GM10248 (cell line): ENCODE measurements around the gene C3orf20.

Experiments used
- CTCF ChIA-PET: fragments of 300-600 bp; sonication (Branson Sonifier 250); formaldehyde crosslinking; extraction: SDS; loops from one replicate; lab custom pipeline; 2021; ENCODE audit warnings: antibody characterized with exemption; lab: Yijun Ruan, JAX
- POLR2A ChIA-PET: fragments of 350-650 bp; sonication (Branson Sonifier 250); formaldehyde crosslinking; extraction: SDS; loops from one replicate; lab custom pipeline; 2020; ENCODE audit warnings: antibody characterized with exemption; lab: Yijun Ruan, JAX
- DNase-seq: peaks from one replicate; pipeline ENCODE4 v3.0.0; 2012; ENCODE audit errors: extremely low spot score
- TF ChIP-seq, protein P1 (sequence below): IDR thresholded peaks from 2 replicates; pipeline ENCODE4 v1.5.1; 2012; ENCODE audit warnings: mild to moderate bottlenecking, low read depth; ENCODE audit errors: extremely low read depth, missing control alignments, control extremely low read depth

Gene C3orf20

DNA sequence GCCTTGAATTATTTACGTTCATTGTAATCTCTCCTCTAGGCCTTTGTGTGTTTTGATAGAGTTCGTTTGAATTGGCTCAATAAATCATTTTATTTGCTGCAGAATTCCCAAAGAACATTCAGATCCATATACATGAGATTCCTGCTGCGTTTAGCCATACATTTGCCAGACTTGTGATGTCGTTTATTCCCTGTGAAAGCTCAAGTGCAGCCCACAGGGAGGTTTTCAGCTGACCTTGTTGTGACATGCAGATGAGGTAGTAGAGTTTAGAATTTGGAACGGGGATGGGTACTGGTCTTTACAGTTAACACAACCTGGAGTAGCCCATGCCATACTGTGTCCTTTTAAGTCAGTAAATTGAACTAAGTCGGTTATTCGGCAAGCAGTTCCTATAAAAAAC lies at the start of gene C3orf20:
Gene C3orf20 (plus strand): TSS at position 301 of the 400 bp plus-strand sequence. CDS start 7,573 bp downstream, outside the sequence.
- POLR2A ChIA-PET: no interaction called here
- TF ChIP-seq, protein P1, sequence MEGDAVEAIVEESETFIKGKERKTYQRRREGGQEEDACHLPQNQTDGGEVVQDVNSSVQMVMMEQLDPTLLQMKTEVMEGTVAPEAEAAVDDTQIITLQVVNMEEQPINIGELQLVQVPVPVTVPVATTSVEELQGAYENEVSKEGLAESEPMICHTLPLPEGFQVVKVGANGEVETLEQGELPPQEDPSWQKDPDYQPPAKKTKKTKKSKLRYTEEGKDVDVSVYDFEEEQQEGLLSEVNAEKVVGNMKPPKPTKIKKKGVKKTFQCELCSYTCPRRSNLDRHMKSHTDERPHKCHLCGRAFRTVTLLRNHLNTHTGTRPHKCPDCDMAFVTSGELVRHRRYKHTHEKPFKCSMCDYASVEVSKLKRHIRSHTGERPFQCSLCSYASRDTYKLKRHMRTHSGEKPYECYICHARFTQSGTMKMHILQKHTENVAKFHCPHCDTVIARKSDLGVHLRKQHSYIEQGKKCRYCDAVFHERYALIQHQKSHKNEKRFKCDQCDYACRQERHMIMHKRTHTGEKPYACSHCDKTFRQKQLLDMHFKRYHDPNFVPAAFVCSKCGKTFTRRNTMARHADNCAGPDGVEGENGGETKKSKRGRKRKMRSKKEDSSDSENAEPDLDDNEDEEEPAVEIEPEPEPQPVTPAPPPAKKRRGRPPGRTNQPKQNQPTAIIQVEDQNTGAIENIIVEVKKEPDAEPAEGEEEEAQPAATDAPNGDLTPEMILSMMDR: no peak
- no peak for DNase-seq
- CTCF ChIA-PET: interaction anchor here (0.8 to 12.2 kb wide), 10 partner anchors 13 to 249 kb away, joined by 3 to 233 read pairs (median 6); no protein-coding TSS in a partner anchor

DNA sequence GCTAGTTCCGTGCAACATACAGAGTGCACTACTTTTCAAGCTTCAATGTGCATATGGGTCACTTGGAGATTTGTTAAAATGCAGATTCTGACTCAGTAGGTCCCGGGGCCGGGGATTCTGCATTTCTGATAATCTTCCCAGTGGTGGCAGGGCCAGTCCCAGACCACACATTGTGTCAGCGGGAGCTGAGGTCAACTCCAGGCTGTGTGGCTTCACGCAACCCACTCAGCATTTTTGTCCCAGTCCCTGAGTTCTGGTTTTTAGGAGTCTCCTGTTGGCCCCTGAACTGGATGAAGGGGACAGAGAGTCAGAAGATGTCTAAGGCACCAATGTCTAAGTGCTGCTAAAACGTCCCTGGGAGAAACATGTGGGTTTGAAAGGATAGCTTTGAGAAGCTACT lies 49.5 kb upstream of the C3orf20 start:
- TF ChIP-seq, protein P1: no peak
- ChIA-PET CTCF (interaction anchor here (0.9 to 1.8 kb wide), 2 partner anchors 22 to 296 kb away, joined by 3 to 6 read pairs; no protein-coding TSS in a partner anchor), POLR2A (no interaction called here)
- no peak for DNase-seq

GRCh38 chr3:14627815-14628214 lies 47.1 kb upstream of the C3orf20 start:
- ChIA-PET POLR2A (no interaction called here), CTCF (interaction anchor here (1.0 to 2.5 kb wide), 3 partner anchors 8 to 156 kb away, joined by 3 to 10 read pairs (median 3); no protein-coding TSS in a partner anchor)
- TF ChIP-seq, protein P1: no peak
- DNase-seq: no peak

DNA sequence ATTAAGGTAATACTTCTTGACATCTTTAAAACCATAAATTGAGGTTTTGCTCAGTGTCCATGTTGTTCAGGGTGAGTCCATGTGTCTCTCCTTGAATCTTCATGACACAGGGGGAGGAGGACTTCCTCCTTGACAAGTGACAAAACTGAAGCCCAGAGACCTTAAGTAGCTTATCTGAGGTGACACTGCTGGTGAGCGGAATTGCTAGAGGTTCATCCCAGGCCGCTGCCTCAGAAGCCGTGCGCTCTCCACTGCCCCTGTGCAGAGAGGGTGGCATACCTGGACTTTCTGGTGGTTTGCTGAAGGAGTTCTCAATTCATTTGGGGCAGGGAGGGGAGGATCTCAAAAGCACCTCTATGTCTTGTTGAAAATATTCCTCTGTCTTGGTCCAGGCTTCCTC lies 46.5 kb upstream of the C3orf20 start:
- DNase-seq: no peak
- ChIA-PET POLR2A (interaction anchor here (0.6 kb wide), 1 partner anchor 367 kb away, joined by 3 read pairs; no protein-coding TSS in a partner anchor), CTCF (interaction anchor here (1.0 to 2.5 kb wide), 2 partner anchors 153 to 155 kb away, joined by 3 to 10 read pairs; no protein-coding TSS in a partner anchor)
- TF ChIP-seq, protein P1: no peak

DNA sequence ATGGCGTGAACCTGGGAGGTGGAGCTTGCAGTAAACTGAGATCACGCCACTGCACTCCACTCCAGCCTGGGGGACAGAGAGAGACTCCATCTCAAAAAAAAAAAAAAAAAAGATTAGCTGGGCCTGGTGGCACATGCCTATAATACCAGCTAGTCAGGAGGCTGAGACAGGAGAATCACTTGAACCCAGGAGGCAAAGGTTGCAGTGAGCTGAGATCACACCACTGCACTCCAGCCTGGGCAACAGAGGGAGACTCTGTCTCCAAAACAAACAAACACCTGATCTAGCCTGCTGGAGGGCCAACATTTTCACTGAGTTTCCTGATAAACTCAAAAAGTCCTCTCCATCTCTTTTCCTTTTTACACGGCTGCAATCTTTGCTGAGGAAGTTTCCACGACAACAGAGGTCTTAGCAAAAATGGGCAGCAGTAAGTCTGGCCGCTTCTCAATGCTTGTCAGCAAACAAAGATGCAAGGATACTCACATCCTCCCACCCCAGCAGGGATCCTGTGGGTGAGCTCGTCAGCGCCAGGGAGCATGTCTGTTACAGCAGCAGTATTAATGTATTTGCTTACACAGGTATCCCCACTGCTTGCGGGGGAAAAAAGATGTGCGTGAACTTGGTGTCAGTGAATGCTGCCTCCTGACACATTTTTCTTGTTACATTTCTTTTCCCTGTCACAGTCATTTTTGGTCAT lies 44.4 kb upstream of the C3orf20 start:
- no peak for DNase-seq
- POLR2A ChIA-PET: interaction anchor here (0.7 kb wide), 1 partner anchor 419 kb away, joined by 4 read pairs; no protein-coding TSS in a partner anchor
- CTCF ChIA-PET: interaction anchor here (1.1 to 4.8 kb wide), 5 partner anchors 9 to 291 kb away, joined by 3 to 42 read pairs (median 7); partner anchors contain the start of gene CCDC174
- TF ChIP-seq, protein P1: no peak

DNA sequence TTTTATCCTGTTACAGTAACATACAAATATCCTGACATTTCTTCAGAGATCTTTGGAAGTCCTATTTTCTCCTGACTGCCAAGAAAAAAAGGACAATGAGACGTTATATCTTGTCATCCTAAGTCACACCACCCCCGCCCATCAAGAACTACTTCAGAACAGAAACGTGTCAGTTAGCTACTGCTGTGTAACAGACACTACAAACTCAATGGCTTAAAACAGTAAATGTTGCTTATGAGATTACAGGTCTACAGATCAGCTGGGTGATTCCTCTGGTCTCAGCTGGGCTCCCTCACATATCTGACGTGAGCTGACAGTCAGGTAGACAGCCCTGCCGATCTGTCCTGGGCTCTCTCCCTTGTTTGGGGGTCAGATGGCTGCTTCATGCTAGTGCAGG lies 43.8 kb upstream of the C3orf20 start:
- ChIA-PET POLR2A (no interaction called here), CTCF (interaction anchor here (2.1 to 4.8 kb wide), 4 partner anchors 20 to 290 kb away, joined by 5 to 42 read pairs (median 10); partner anchors contain the start of gene CCDC174)
- TF ChIP-seq, protein P1: no peak
- DNase-seq: no peak
